CD4-positive, alpha-beta T cell (primary cell): ENCODE results near the gene ACTBL2. TPM values are rescaled to one million over a fixed set of nuclear protein-coding genes. Genes with fewer than 3 reads are reported as not detected.

Source experiments
- ATAC-seq: fragments of 200-7000 bp; cut with Tn5 transposase; one replicate; pipeline ENCODE4 v1.10.0; 2022; ENCODE audit warnings: mild to moderate bottlenecking; ENCODE audit not compliant: poor library complexity
- CTCF ChIA-PET: fragments of 350-600 bp; sonication (Branson Sonifier 250); formaldehyde crosslinking; loops from one replicate; lab custom pipeline; 2021; ENCODE audit warnings: antibody characterized with exemption, inconsistent platforms; lab: Charles Lee
- POLR2A ChIA-PET: fragments of 350-600 bp; sonication (Branson Sonifier 250); formaldehyde crosslinking; loops from one replicate; lab custom pipeline; 2021; ENCODE audit warnings: antibody characterized with exemption, inconsistent platforms; lab: Charles Lee
- DNase-seq, 14 experiments: peaks; one replicate each; pipeline ENCODE4 v3.0.0-alpha.2; 2013 to 2020; ENCODE audit warnings: mixed read lengths in 2 of 14
- H3K27ac ChIP-seq, 2 donors: one replicate each; pipeline versions ENCODE4 v1.5.1 to v1.7.0; 2013; ENCODE audit warnings: low read length in 2 of 2, low read depth in 1 of 2, mild to moderate bottlenecking in 1 of 2
- H3K27me3 ChIP-seq, 2 experiments: 1 replicate in 1 of 2; 2 replicates in 1 of 2; pipeline versions ENCODE4 v1.6.1 to v1.7.0; 2013; ENCODE audit warnings: low read length in 2 of 2, control low read depth in 1 of 2, mild to moderate bottlenecking in 1 of 2, moderate library complexity in 1 of 2; ENCODE audit not compliant: insufficient read depth in 2 of 2, control insufficient read depth in 1 of 2
- H3K36me3 ChIP-seq: one replicate; pipeline ENCODE4 v1.6.1; 2013; ENCODE audit warnings: low read length, control low read depth; ENCODE audit not compliant: insufficient read depth
- H3K4me1 ChIP-seq: one replicate; pipeline ENCODE4 v1.6.1; 2013; ENCODE audit warnings: low read length, control low read depth; ENCODE audit not compliant: insufficient read depth
- H3K4me3 ChIP-seq: one replicate; pipeline ENCODE4 v1.5.1; 2013; ENCODE audit warnings: mild to moderate bottlenecking, low read length, moderate library complexity
- H3K9me3 ChIP-seq, 2 experiments: 1 replicate in 1 of 2; 2 replicates in 1 of 2; pipeline versions ENCODE4 v1.6.1 to v1.7.0; 2013; ENCODE audit warnings: low read length in 2 of 2, mild to moderate bottlenecking in 2 of 2, control low read depth in 1 of 2, moderate library complexity in 1 of 2; ENCODE audit not compliant: control insufficient read depth in 1 of 2, insufficient read depth in 1 of 2
- H3K27ac Mint-ChIP-seq: one replicate; pipeline ENCODE4 v1.8.0; 2020; ENCODE audit warnings: mixed read lengths
- H3K27me3 Mint-ChIP-seq: one replicate; pipeline ENCODE4 v1.8.0; 2021; ENCODE audit warnings: mixed read lengths
- H3K36me3 Mint-ChIP-seq: one replicate; pipeline ENCODE4 v1.8.0; 2021; ENCODE audit warnings: low read depth, mixed read lengths
- H3K4me1 Mint-ChIP-seq: one replicate; pipeline ENCODE4 v1.8.0; 2021; ENCODE audit warnings: low read depth, mixed read lengths
- H3K4me3 Mint-ChIP-seq: one replicate; pipeline ENCODE4 v1.8.0; 2020; ENCODE audit warnings: mild to moderate bottlenecking, mixed read lengths
- H3K9me3 Mint-ChIP-seq: one replicate; pipeline ENCODE4 v1.8.0; 2020; ENCODE audit warnings: mixed read lengths
- intact Hi-C, 2 experiments: fragments of 100-400 bp; cut with DNase I in 1 of 2; cut with micrococcal nuclease in 1 of 2; formaldehyde crosslinking; loops; one replicate each; pipeline versions ENCODE4 v1.15.1 to v1.9.0; 2023 to 2025; cut with DNase I, micrococcal nuclease
- total RNA-seq, 174 experiments: library from RNA in 2 of 174; stranded (reverse) in 2 of 174; gene quantifications; one replicate each; pipeline ENCODE4 v1.2.3 and lab custom pipeline; 2021 to 2026
- TF ChIP-seq, protein P1 (sequence below): fragments of 200-600 bp; IDR thresholded peaks from one replicate; pipeline ENCODE4 v1.8.0; 2022; ENCODE audit warnings: antibody characterized with exemption, mild to moderate bottlenecking

Gene ACTBL2
- total RNA-seq, 2 experiments from 2014 or later = not detected

- Histone ChIP-seq H3K36me3 (no peaks in the 10 kb centered on the region), H3K27ac (no peak overlapping the region), H3K27me3 (peaks cover 0 to 4% of the 10 kb centered on the region in 2 experiments), H3K4me1 (no peaks in the 10 kb centered on the region), H3K9me3 (no peaks in the 10 kb centered on the region), H3K4me3 (no peak overlapping the region)
- ATAC-seq (no peak), DNase-seq (no peak)
- CTCF ChIA-PET = no interaction called here
- POLR2A ChIA-PET = no interaction called here
- H3K4me3 Mint-ChIP-seq = no peak overlapping the region
- H3K4me1 Mint-ChIP-seq = peaks cover 10% of the 10 kb centered on the region
- H3K36me3 Mint-ChIP-seq = no peaks in the 10 kb centered on the region
- intact Hi-C loops = no loop called here
- TF ChIP-seq, protein P1, sequence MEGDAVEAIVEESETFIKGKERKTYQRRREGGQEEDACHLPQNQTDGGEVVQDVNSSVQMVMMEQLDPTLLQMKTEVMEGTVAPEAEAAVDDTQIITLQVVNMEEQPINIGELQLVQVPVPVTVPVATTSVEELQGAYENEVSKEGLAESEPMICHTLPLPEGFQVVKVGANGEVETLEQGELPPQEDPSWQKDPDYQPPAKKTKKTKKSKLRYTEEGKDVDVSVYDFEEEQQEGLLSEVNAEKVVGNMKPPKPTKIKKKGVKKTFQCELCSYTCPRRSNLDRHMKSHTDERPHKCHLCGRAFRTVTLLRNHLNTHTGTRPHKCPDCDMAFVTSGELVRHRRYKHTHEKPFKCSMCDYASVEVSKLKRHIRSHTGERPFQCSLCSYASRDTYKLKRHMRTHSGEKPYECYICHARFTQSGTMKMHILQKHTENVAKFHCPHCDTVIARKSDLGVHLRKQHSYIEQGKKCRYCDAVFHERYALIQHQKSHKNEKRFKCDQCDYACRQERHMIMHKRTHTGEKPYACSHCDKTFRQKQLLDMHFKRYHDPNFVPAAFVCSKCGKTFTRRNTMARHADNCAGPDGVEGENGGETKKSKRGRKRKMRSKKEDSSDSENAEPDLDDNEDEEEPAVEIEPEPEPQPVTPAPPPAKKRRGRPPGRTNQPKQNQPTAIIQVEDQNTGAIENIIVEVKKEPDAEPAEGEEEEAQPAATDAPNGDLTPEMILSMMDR = no peak
- no peak overlapping the region for H3K27ac Mint-ChIP-seq
- no peaks in the 10 kb centered on the region for H3K27me3 Mint-ChIP-seq
- H3K9me3 Mint-ChIP-seq = no peaks in the 10 kb centered on the region
Observed at GRCh38 chr5:57442080-57442839, 40.4 kb downstream of the ACTBL2 start.

- no peak overlapping the region for H3K4me3 Mint-ChIP-seq
- peaks cover 0 to 4% of the 10 kb centered on the region in 2 experiments for H3K27me3 ChIP-seq
- no peaks in the 10 kb centered on the region for H3K36me3 Mint-ChIP-seq
- ATAC-seq (no peak), DNase-seq (no peak)
- H3K27ac ChIP-seq = no peak overlapping the region
- H3K27ac Mint-ChIP-seq = no peak overlapping the region
- POLR2A ChIA-PET = no interaction called here
- CTCF ChIA-PET = no interaction called here
- no peaks in the 10 kb centered on the region for H3K36me3 ChIP-seq
- H3K9me3 ChIP-seq = no peaks in the 10 kb centered on the region
- intact Hi-C loops = no loop called here
- no peak overlapping the region for H3K4me3 ChIP-seq
- H3K9me3 Mint-ChIP-seq = no peaks in the 10 kb centered on the region
- TF ChIP-seq, protein P1 = no peak
- no peaks in the 10 kb centered on the region for H3K4me1 ChIP-seq
- H3K27me3 Mint-ChIP-seq = no peaks in the 10 kb centered on the region
- peaks cover 10% of the 10 kb centered on the region for H3K4me1 Mint-ChIP-seq
Observed at GRCh38 chr5:57441557-57441956, 41.1 kb downstream of the ACTBL2 start.

- no peak overlapping the region for H3K4me3 Mint-ChIP-seq
- ChIA-PET POLR2A (no interaction called here), CTCF (no interaction called here)
- Histone ChIP-seq H3K27me3 (peaks cover 0 to 4% of the 10 kb centered on the region in 2 experiments), H3K4me3 (no peak overlapping the region), H3K4me1 (no peaks in the 10 kb centered on the region), H3K27ac (no peak overlapping the region), H3K9me3 (no peaks in the 10 kb centered on the region), H3K36me3 (no peaks in the 10 kb centered on the region)
- DNase-seq (no peak), ATAC-seq (no peak)
- TF ChIP-seq, protein P1 = no peak
- no peak overlapping the region for H3K27ac Mint-ChIP-seq
- intact Hi-C loops = no loop called here
- H3K4me1 Mint-ChIP-seq = peaks cover 10% of the 10 kb centered on the region
- H3K27me3 Mint-ChIP-seq = no peaks in the 10 kb centered on the region
- no peaks in the 10 kb centered on the region for H3K36me3 Mint-ChIP-seq
- H3K9me3 Mint-ChIP-seq = no peaks in the 10 kb centered on the region
Observed at GRCh38 chr5:57439601-57440000, 43.0 kb downstream of the ACTBL2 start.
